Activated naive CD4-positive, alpha-beta T cell treated with anti-CD3 and anti-CD28 coated beads, Interleukin-2, amount 50 U/mL, for 16 hours (primary cell): ENCODE results near the gene ACTR6.
A peak's percentile ranks its signal among the peaks of the same experiment; 100 is the strongest.
"Not testable (repeated sequence)": the region's sequence is repeated elsewhere in the genome, so short reads cannot be mapped to it uniquely, and the experiment has no call there.

ENCODE experiments used
- DNase-seq: peaks from one replicate; pipeline ENCODE4 v3.0.0-alpha.2; 2020

The ACTR6 gene

DNA sequence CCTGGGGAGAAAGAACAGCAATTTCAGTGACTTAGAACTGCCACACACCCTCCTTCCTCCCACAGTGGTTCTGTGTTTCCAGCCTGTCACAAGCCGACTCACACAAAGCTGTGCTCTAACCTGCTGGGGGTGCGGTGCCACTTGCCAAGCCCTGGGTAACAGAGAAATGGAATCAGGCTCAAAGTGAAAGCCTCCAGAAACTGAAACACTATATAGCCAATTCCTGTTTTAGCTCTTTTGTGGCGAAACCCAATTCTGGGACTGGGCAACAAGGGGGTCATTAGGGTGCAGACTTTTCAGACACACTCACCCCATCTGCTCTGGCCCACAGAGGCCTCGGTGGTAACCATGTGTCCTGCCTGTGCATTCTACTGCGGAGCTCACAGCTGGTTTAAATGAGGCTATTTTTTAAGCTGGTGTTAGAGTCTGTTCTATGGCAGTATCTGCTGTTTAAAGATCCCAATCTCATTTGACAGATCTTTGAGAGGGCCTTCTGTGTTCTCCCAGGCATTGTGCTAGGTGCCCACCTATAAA, 15.2 kb upstream of the ACTR6 start:
- DNase-seq: no peak

DNA sequence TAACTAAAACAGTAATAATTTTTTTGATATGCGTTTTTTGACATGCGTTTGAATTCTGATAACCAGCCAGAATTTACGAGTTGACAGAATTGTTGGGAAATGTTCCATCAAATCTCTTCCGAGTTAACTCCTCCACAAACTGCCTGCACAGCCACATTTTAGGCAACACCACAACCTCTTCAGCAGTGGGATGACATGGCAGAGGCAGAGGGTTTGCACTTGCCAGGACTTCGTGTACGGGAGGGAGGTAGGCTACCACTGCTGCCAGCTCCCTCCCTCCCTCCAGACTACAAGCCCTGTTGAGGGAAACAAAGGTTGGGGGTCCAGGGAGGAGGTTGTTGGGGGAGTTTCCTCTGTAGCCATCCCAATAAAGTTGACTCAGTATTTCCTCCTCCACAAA, 14.5 kb upstream of the ACTR6 start:
- no peak for DNase-seq

DNA sequence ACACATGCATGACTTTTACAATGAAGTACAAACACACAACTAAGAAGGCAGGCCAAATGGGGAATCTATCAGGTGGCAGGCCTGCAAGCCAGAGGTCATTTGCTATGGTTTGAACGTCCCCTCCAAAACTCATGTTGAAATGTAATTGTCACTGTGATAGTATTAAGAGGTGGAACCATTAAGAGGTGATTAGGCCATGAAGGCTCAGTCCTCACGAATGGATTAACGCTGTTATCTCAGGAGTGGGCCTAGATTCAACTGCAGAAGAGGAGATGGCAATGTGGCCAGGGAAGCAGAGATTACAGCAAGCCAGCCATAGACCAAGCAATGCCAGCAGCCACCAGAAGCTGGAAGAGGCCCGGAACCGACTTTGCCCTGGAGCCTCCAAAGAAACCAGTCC, 13.5 kb upstream of the ACTR6 start:
- DNase-seq: no peak

DNA sequence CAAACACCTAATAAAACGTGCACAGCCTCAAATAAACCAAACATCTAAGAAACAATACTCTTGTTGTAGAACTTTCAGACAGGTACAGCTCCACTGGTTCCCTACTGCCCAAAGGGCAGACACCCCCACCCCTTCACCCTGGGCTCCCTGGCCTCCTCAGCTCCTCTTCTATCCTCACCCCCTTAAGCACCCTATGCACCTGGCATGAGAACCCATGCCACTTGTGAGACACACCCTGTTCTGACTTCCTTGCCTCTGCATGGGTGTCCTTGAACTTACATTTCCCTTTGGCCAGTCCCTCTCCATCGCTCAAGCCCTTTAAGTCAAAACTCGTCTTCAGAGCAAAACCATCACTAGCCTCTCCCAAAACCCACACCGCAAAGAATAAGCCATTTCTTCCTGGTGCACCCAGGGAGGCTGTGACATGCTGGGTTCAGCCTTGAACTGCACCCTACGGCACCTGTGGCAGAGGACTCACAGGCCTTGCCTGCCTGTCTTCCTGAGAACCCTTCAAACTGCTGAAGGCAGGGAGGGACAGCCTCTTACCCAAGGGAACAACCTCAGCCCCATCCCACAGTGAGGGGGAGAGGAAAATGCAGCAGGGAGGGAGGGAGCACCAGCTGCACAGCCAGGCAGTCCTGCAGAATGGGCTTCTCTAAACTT, 12.6 kb upstream of the ACTR6 start:
- no peak for DNase-seq

DNA sequence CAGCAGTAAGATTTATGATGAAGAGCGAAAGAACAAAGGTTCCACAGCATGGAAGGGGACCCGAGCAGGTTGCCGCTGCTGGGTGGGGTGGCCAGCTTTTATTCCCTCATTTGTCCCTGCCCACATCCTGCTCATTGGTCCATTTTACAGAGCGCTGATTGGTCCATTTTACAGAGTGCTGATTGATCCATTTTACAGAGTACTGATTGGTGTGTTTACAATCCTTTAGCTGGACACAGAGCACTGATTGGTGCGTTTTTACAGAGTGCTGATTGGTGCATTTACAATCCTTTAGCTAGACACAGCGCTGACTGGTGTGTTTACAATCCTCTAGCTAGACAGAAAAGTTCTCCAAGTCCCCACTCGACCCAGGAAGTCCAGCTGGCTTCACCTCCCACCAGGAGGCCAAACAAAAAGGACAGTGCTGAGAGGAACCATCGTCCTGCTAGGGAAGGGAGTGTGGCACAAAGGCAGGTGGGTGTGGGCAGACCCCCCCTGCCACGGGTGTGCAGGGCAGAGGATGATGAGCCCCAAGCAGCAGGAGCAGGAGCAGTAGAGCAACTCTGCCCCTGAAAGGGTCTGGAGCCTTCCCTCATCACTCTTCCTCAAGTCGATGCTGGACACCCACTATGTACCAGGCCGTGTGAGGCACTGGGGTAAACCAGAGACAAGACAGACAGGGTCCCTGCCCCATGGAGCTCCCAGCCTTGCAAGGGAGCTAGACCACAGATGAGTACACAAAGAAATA, 11.6 kb upstream of the ACTR6 start:
- DNase-seq: not testable (repeated sequence)

DNA sequence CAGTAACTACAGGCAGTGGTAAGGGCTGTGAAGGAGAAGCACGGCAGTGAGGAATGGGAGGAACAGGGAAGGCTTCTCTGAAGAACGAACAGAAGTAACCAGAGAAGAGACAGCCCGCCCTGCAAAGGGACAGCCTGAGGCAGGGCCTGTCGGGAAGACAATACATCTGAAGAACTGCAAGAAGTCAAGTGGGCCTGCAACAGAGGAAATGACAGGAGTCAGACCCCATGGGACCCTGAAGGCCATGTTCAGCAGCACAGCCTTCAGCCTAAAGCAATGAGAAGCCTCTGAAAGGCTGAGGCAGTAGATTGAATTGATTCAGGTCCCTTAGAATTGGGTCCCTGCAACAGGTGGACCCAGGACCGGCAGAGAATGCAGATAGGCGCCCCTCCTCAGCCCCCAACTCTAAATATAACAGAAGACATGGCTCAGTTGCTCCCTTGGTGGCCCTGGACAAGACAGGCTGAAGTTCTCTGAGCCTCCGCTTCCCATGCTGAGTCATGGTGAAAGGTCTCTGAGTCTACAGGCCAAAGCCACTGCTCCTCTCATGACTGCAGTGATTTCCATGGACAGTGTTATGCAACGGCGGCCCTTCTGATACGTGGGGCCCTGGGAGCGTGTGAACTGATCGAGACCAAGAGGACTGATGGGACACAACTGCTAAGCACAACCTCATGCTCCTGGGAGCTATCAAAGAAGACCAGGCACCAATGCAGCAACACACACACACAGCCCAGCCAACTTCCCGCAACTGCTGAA, 10.8 kb upstream of the ACTR6 start:
- no peak for DNase-seq

DNA sequence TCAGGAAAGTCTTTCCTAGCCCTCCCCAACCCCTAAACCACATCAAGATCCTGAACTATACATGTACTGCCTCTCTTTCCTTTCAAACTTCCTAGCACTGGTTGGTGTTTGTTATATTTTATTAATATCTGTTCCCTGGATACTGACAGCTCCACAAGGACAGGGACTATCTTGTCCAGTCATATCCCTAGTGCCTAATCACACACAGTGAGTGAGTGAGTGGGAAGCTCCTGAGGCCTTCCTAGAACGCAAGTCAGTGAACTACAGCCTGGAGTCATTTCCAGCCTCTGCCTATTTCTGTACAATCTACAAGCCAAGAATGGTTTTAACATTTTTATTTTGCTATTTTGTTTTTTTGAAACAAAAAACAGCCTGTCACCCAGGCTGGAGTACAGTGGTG, 7.5 kb upstream of the ACTR6 start:
- DNase-seq: no peak

DNA sequence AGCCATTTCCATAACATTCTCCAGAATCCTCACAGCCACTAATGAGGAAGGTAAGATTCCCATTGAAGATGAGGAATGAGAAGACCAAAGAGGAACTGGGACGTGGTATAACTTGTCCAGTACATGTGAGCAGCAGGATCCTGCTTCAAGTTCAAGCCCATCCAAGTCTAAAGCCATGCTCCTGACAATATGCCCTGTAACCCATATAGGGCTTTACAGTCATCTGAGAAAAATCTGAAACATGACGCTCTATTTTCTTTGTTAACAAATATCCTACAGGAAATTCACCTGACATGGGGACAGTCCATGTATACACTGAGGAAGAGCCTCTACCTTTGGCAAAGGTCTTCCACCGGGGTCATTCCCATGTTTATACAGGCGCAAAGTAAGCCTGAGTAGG, 3.1 kb upstream of the ACTR6 start:
- DNase-seq: no peak

DNA sequence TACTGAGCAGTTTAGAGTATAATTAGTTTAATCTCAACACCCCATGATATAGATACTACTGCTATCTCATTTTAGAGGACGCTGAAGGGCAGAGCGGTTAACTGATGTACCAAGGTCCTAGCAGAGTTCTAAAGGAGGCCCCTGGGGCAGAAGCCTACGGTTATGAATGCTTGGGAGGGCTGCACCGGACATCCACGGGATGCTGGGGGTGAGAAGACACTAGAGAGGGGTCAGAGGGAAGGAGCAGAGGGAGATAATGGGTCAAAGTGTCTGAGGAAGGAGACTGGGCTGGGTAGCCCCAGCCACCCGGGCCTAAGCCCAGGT, 1.6 kb upstream of the ACTR6 start:
- no peak for DNase-seq

DNA sequence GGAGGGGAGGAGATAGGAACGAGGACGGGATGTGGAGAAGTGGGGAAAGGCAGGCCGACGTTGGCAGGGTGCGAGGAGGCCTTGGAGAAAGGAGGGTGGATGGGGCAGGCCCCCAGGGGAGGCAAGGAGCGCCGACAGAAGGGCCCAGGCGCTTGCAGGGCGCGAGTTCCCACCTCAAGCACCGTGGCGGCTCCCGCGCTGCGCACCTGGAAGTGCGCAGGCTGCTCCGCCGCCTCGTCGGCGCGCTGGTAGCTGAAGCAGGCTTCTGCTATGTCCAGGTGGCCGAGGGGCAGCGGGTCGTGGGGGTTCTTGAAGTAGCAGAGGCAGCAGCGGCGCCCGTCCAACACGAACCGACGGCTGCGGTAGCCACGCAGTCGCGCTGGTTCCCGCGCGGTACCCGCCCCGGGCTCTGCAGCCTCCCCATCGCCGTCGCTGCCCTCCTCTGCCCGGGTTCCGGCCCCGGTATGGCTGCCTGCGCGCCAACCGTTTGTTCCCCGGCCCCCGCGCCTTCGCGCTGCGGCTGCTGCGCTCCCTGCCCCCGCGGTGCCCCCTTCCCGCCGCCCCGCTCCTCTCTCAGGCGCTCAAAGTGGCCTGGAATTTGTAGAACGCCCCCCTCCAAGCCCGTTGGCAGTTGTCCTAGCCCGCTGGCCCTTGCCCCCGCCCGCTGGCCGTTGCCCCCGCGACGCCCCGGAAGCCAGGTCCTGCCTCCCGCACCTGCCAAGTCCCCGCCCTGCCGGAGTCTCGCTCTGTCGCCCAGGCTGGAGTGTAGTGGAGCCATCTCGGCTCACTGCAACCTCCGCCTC, 1.1 kb upstream of the ACTR6 start:
- DNase-seq: peak; percentile 74

DNA sequence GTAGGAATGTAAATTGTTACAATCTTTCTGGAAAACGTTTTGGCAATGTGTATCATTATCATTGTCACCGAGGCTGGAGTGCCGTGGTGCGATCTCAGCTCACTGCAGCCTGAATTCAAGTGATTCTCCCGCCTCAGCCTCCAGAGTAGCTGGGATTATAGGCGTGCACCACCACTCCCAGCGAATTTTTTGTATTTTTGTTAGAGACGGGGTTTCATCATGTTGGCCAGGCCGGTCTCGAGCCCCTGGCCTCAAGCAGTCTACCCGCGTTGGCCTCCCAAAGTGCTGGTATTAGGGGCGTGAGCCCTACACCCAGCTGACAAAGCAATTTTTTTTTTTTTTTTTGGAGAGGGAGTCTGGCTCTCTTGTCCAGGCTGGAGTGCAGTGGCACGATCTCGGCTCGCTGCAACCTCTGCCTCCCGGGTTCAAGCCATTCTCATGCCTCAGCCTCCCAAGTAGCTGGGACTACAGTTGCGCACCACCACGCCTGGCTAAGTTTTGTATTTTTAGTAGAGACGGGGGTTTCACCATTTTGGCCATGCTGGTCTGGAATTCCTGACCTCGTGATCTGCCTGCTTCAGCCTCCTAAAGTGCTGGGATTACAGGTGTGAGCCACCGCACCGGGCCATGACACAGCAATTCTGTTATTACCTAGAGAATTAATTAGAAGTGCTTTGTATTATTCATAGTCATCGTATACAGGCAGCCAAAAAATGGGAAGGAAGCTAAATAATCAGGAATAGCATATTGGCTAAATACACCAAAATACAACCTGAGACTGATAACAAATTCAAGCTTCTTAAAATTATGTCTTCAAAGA, 1.2 kb downstream of the ACTR6 start:
- no peak for DNase-seq

DNA sequence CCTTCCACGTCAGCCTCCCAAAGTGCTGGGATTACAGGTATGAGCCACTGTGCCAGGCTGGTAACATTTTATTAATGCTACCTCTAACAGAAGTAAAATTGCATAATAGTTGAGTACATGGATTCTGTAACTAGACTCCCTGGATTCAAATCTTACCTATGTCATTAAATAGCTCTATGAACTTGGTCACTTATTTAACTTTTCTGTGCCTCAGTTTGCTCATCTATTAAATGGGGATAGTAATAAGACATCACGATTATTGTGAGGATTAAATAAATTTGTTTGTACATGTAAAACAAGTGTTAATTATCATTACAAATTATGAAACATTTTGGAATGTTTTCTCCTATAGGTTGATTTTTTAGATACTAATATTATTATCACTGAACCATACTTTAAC, 6.7 kb downstream of the ACTR6 start:
- DNase-seq: no peak

DNA sequence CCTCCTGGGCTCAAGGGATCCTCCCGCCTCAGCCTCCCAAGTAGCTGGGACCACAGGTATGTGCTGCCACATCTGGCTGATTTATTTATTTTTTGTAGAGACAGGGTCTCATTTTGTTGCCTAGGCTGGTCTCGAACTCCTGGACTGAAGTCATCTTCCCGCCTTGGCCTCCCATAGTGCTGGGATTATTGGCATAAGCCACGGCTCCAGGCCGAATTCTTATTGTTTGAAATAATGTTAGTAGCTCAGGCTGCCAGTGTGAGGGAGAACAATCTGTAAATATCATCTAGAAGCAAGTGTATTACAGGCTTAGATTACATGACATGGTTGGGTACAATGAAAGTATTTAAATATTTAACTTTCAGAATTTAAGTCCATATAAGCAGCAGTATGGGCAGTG, 8.2 kb downstream of the ACTR6 start:
- no peak for DNase-seq

DNA sequence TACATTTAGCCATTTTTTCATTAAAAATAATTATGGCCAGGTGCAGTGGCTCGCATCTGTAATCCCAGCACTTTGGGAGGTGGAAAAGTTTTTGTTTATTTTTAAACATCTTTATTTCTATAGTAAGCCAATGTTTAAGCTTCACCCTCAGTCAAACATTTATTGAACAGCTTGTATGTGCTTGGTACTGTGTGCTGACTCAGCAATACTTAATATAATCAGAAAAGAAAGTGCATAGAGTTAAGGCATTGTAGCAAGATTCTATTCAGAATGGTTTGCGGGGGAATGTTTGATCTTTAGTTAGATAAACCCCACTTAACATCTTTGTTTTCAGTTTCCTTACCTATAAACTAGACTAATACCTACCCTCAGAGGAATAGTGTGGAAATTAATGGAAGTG, 11.1 kb downstream of the ACTR6 start:
- DNase-seq: no peak

DNA sequence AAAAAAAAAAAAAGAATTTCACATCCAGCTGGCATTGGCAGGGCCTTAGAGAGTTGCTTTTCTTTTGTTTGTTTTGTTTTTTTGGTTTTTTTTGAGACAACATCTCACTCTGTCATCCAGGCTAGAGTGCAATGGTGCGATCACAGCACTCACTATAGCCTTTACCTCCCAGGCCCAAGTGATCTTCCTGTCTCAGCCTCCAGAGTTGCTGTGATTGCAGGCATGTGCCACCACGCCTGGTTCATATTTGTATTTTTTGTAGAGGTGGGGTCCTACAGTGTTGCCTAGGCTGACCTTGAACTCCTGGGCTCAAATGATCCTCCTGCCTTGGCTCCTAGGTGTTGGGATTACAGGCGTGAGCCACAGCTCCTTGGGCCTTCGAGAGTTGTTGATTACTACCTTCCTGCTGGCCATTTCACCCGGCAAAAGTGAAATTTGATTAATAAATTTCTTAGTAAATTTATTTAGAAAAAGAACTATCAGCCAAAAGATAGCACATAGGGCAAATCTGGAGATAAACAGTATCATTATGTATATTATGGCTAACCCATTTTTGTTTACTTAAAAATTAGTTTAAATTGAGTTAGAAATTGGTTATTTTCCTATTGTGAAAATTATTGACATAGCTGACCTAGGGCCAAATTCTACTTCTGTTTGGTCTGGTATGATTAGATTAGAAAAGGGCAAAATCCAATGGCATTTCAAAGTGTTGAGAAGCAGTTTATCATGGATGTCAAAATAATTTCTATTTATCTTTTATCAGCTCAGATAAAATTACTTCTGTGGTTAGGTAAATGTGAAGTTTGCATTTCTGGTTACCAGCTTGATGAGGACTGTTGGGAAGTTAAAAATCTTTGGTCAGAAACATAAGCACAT, 12.6 kb downstream of the ACTR6 start:
- no peak for DNase-seq

DNA sequence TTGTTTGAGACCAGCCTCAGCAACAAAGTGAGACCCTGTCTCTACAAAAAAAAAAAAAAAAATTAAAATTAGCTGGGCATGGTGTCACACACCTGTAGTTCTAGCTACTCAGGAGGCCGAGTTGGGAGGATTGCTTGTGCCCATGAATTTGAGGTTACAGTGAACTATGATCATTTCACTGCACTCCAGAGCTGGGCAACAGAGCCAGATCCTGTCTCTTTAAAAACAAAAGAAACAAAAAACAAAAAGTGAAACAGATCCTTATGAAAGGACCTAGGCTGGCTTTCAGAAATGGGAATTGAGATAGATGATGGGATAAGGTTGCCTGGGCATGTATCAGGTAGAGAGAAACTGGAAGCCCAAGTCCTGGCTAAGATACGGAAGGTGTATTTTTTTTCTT, 13.9 kb downstream of the ACTR6 start:
- DNase-seq: no peak

DNA sequence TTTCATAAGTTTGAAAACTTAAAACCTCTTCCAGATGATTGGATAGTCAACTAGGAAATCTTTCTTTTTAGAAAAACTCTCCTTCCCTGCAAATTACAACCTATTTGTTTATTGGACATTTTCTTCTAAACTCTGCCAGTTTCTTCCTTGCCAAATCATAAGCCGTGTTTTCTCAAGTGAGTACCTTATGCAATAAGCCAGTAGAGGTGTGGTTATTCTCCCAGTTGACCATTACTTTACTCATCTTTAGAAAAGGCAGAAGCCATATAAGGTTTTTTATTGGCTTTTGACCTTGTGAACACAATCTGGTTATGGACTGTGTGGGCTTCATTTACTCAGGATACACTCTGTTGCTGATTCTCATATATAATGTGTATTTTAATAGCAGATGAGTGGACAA, 14.6 kb downstream of the ACTR6 start:
- no peak for DNase-seq

DNA sequence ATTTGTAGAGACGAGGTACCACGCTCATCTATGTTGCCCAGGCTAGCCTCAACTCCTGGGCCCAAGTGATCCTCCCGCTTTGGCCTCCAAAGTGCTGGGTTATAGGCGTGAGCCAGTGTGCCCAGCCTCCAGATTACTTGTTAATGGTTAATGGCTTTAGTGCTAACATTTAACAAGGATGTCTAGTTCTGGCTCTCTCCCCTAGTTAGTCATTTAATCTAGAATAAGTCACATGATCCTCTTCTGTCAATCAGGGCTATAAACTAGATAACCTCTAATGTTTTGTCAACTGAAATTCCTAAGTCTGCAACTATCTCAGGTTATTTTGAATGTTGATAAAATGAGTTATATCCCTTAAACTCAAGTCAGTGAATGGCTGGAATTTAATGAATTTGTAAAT, 15.7 kb downstream of the ACTR6 start:
- DNase-seq: no peak

DNA sequence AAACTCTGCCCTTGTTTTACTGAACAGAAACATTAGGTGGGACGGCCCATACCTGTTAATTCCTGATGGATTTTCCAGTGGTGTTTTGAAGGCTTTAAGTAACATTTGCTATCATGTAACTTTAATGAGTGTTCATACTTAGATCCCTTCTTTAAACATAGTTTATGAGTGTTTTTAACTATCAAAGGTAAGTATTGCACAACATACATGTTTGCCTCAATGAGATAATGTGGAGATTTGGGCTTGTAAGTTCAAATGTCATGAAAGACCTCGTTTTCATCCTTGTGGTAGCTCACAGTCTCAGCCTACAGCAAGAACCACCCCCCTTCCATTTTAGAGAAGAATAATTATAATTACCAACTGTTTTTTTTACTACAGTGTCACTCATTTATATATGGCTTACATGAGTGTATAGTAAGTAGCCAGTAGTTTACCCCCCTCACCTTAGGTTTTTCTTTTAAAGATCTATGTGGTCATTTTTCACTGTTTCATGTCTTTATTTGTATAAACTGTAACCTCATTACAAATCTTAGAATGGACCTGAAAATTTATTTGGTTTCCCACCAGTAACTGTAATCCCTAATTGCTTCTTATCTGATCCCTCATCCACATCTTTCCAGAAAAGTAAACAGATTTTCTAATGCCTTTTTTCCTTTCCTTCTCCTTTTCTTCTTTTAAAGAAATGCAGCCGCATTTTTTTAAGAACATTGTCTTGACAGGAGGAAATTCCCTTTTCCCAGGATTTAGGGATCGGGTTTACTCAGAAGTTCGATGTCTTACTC, 18.9 kb downstream of the ACTR6 start:
- DNase-seq: no peak

DNA sequence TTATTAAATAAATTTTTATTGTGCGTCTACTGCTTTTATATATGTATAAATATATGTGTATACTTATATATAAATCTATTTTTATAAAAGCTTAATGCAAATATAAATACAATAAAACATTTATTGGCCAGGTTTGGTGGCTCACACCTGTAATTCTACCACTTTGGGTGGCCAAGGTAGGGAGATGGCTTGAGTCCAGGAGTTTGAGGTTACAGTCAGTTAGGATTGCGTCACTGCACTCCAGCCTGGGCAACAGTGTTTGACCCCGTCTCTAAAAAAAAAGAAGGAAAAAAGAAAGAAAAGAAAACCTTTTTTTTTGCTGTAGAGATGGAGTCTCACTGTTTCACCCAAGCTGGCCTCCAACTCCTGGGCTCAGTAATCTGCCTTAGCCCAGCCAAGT, 20.9 kb downstream of the ACTR6 start:
- no peak for DNase-seq
